Body of pancreas (tissue), 4 donors: ENCODE data around the gene ABCC8. TPM values are rescaled to one million over a fixed set of nuclear protein-coding genes. Genes with fewer than 3 reads are reported as not detected.

Experiments
- ATAC-seq: fragments of 150-250 bp; one replicate; pipeline ENCODE4 v1.9.1; 2016
- DNase-seq, 4 donors: peaks; one replicate each; pipeline ENCODE4 v3.0.0-alpha.2; 2019
- H3K27ac ChIP-seq, 4 donors: fragments of 200-600 bp; sonication (generic); 1 replicate in 3 of 4; 2 replicates in 1 of 4; pipeline versions ENCODE4 v1.5.1 to v1.6.1; 2016 to 2019; ENCODE audit warnings: mild to moderate bottlenecking in 1 of 4, mixed read lengths in 1 of 4, moderate library complexity in 1 of 4
- H3K27me3 ChIP-seq, 2 donors: fragments of 200-600 bp; sonication (generic); one replicate each; pipeline ENCODE4 v1.6.0; 2016; ENCODE audit warnings: mild to moderate bottlenecking in 1 of 2
- H3K36me3 ChIP-seq, 2 donors: fragments of 200-600 bp; sonication (generic); replicated peaks in 1 of 2; 2 replicates each; pipeline ENCODE4 v1.5.1; 2016; ENCODE audit warnings: low read depth in 2 of 2; ENCODE audit not compliant: insufficient read depth in 1 of 2
- H3K4me1 ChIP-seq: fragments of 200-600 bp; sonication (generic); one replicate; pipeline ENCODE4 v1.6.0; 2016
- H3K4me3 ChIP-seq, 2 donors: fragments of 200-600 bp; sonication (generic); 1 replicate in 1 of 2; 2 replicates in 1 of 2; pipeline ENCODE4 v1.5.1; 2016 to 2019
- H3K9me3 ChIP-seq, 3 donors: fragments of 200-600 bp; sonication (generic); 1 replicate in 2 of 3; 2 replicates in 1 of 3; pipeline ENCODE4 v1.5.1; 2016
- CTCF ChIP-seq, 7 experiments: fragments of 450-650 bp in 4 of 7; fragments of 200-600 bp in 3 of 7; sonication (generic) in 3 of 7; IDR thresholded peaks; one replicate each; pipeline ENCODE4 v1.5.1; 2016 to 2019; ENCODE audit warnings: antibody characterized with exemption in 7 of 7
- POLR2A ChIP-seq, 3 donors: fragments of 450-650 bp; IDR thresholded peaks; one replicate each; pipeline ENCODE4 v1.6.1; 2016; ENCODE audit warnings: antibody characterized with exemption in 3 of 3, mild to moderate bottlenecking in 2 of 3
- WGBS, 2 donors: methylation state at CpG; one replicate each; pipeline ENCODE4 v1.1.5; 2017; 5-methylcytosine and 5-hydroxymethylcytosine counted together
- intact Hi-C: fragments of 100-400 bp; cut with DNase I; formaldehyde crosslinking; loops from one replicate; pipeline ENCODE4 v1.15.1; 2023
- total RNA-seq, 2 donors: library from RNA; depleted of rRNA; stranded (reverse); fragments of >200 nt; gene quantifications; one replicate each; pipeline ENCODE4 v1.1.0, GENCODE V29; 2016

ABCC8 gene
- total RNA-seq, 2 donors from 2014 or later: 42.5 to 87.0 TPM

- DNase-seq: no peak
- Histone ChIP-seq H3K4me3 (no peak overlapping the region), H3K27me3 (no peaks in the 10 kb centered on the region), H3K36me3 (no peaks in the 10 kb centered on the region), H3K4me1 (peaks cover 13% of the 10 kb centered on the region), H3K9me3 (no peaks in the 10 kb centered on the region), H3K27ac (no peak overlapping the region)
- 100% methylated on average over 1 of the region's 1 CpG for WGBS, 2 donors
- intact Hi-C loops: no loop called here
- no peak for ATAC-seq
- TF ChIP-seq CTCF (IDR thresholded peaks at IDR 0.05) (no peak), POLR2A (IDR thresholded peaks at IDR 0.05) (no peak)
Measured at GRCh38 chr11:17347676-17348075, 129.0 kb downstream of the ABCC8 start.

- Histone ChIP-seq H3K4me1 (no peaks in the 10 kb centered on the region), H3K27me3 (no peaks in the 10 kb centered on the region), H3K27ac (no peak overlapping the region), H3K9me3 (no peaks in the 10 kb centered on the region), H3K36me3 (no peaks in the 10 kb centered on the region), H3K4me3 (no peak overlapping the region)
- TF ChIP-seq CTCF (IDR thresholded peaks at IDR 0.05) (no peak), POLR2A (IDR thresholded peaks at IDR 0.05) (no peak)
- ATAC-seq (no peak), DNase-seq (no peak)
- 96 to 100% methylated on average over 1 of the region's 1 CpG for WGBS, 2 donors
- intact Hi-C loops: no loop called here
Measured at GRCh38 chr11:17343907-17344306, 132.7 kb downstream of the ABCC8 start.

- Histone ChIP-seq H3K9me3 (no peaks in the 10 kb centered on the region), H3K4me1 (no peaks in the 10 kb centered on the region), H3K36me3 (no peaks in the 10 kb centered on the region), H3K27ac (no peak overlapping the region), H3K4me3 (no peak overlapping the region), H3K27me3 (no peaks in the 10 kb centered on the region)
- TF ChIP-seq POLR2A (IDR thresholded peaks at IDR 0.05) (no peak), CTCF (IDR thresholded peaks at IDR 0.05) (no peak)
- intact Hi-C loops: no loop called here
- ATAC-seq (no peak), DNase-seq (no peak)
- 95 to 100% methylated on average over 2 of the region's 2 CpGs for WGBS, 2 donors
Measured at GRCh38 chr11:17343257-17343656, 133.4 kb downstream of the ABCC8 start.

Other genes with a start within 250 kb of the ABCC8 start
- 100 to 1,000 TPM; 106 to 156 TPM for gene NUCB2, start 200.1 kb downstream of the ABCC8 start, total RNA-seq
- 1 to 10 TPM in 1 of 2 donors, under 1 TPM in 1; under 0.01 to 2.6 TPM for gene NCR3LG1, start 125.0 kb downstream of the ABCC8 start, total RNA-seq
- gene KCNJ11, start 88.2 kb downstream of the ABCC8 start, total RNA-seq: 10 to 100 TPM in 1 of 2 donors, 1 to 10 TPM in 1; 7.6 to 39.4 TPM
- 10 to 100 TPM; 12.7 to 20.8 TPM for gene USH1C, start 67.6 kb upstream of the ABCC8 start, total RNA-seq
- gene OTOG, start 70.4 kb upstream of the ABCC8 start, total RNA-seq: not detected
- gene MYOD1, start 242.7 kb upstream of the ABCC8 start, total RNA-seq: not detected